T-cell (primary cell): Measurements from ENCODE around the gene ACAA2. TPM values are rescaled to one million over a fixed set of nuclear protein-coding genes. Genes with fewer than 3 reads are reported as not detected.

ENCODE experiments used
- ATAC-seq, 4 experiments: fragments of 200-7000 bp in 3 of 4; fragments of 150-1000 bp in 1 of 4; cut with Tn5 transposase; replicated peaks in 1 of 4; 1 replicate in 3 of 4; 2 replicates in 1 of 4; pipeline ENCODE4 v1.10.0; 2021; ENCODE audit warnings: moderate library complexity in 3 of 4, mild to moderate bottlenecking in 2 of 4, moderate number of reproducible peaks in 1 of 4
- CTCF ChIA-PET, 2 donors: fragments of 300-600 bp; sonication (Branson Sonifier 250); formaldehyde crosslinking; loops; one replicate each; lab custom pipeline; 2022; ENCODE audit warnings: antibody characterized with exemption in 2 of 2; lab: Charles Lee
- POLR2A ChIA-PET, 2 donors: fragments of 300-600 bp; sonication (Branson Sonifier 250); formaldehyde crosslinking; loops; one replicate each; lab custom pipeline; 2022; ENCODE audit warnings: antibody characterized with exemption in 2 of 2; lab: Charles Lee
- DNase-seq, 35 experiments: peaks; one replicate each; pipeline versions ENCODE4 v3.0.0 to v3.0.0-alpha.2; 2013 to 2023
- H3K27ac ChIP-seq: one replicate; pipeline ENCODE4 v1.5.1; 2013; ENCODE audit warnings: low read length
- H3K27me3 ChIP-seq, 2 experiments: replicated peaks in 1 of 2; 1 replicate in 1 of 2; 2 replicates in 1 of 2; pipeline versions ENCODE4 v1.6.1 to v1.7.0; 2013; ENCODE audit warnings: low read length in 1 of 2, mixed read lengths in 1 of 2; ENCODE audit not compliant: control insufficient read depth in 2 of 2, insufficient read depth in 2 of 2; ENCODE audit errors: extremely low read depth in 1 of 2
- H3K36me3 ChIP-seq, 2 donors: 1 replicate in 1 of 2; 2 replicates in 1 of 2; pipeline versions ENCODE4 v1.6.1 to v1.7.0; 2013; ENCODE audit warnings: low read length in 1 of 2; ENCODE audit not compliant: control insufficient read depth in 2 of 2, insufficient read depth in 1 of 2; ENCODE audit errors: extremely low read depth in 1 of 2
- H3K4me1 ChIP-seq, 2 experiments: 1 replicate in 1 of 2; 2 replicates in 1 of 2; pipeline versions ENCODE4 v1.6.1 to v1.7.0; 2013; ENCODE audit warnings: low read length in 2 of 2, mixed read lengths in 1 of 2; ENCODE audit not compliant: insufficient read depth in 2 of 2, control insufficient read depth in 1 of 2; ENCODE audit errors: extremely low read depth in 1 of 2
- H3K4me3 ChIP-seq, 2 donors: 1 replicate in 1 of 2; 2 replicates in 1 of 2; pipeline versions ENCODE4 v1.5.1 to v1.7.0; 2013; ENCODE audit warnings: mild to moderate bottlenecking in 2 of 2, low read length in 1 of 2, moderate library complexity in 1 of 2; ENCODE audit not compliant: control insufficient read depth in 1 of 2; ENCODE audit errors: extremely low read depth in 1 of 2
- H3K9me3 ChIP-seq: 2 replicates; pipeline ENCODE4 v1.7.0; 2013
- H3K27ac Mint-ChIP-seq, 2 donors: one replicate each; pipeline ENCODE4 v1.8.0; 2020 to 2021; ENCODE audit warnings: mild to moderate bottlenecking in 2 of 2, mixed read lengths in 2 of 2
- H3K27me3 Mint-ChIP-seq, 2 donors: one replicate each; pipeline ENCODE4 v1.8.0; 2021 to 2022; ENCODE audit warnings: mixed read lengths in 2 of 2
- H3K36me3 Mint-ChIP-seq: one replicate; pipeline ENCODE4 v1.8.0; 2021; ENCODE audit warnings: mixed read lengths
- H3K4me1 Mint-ChIP-seq, 3 donors: one replicate each; pipeline ENCODE4 v1.8.0; 2020 to 2022; ENCODE audit warnings: mixed read lengths in 3 of 3, mild to moderate bottlenecking in 1 of 3
- H3K4me3 Mint-ChIP-seq, 3 donors: one replicate each; pipeline ENCODE4 v1.8.0; 2020 to 2022; ENCODE audit warnings: mild to moderate bottlenecking in 3 of 3, mixed read lengths in 3 of 3, moderate library complexity in 3 of 3
- H3K9me3 Mint-ChIP-seq, 3 donors: one replicate each; pipeline ENCODE4 v1.8.0; 2020 to 2022; ENCODE audit warnings: mixed read lengths in 3 of 3
- WGBS: methylation state at CpG from one replicate; pipeline ENCODE4 v1.1.5; 2013; ENCODE audit warnings: missing lambda C conversion rate; ENCODE audit not compliant: insufficient coverage; 5-methylcytosine and 5-hydroxymethylcytosine counted together
- total RNA-seq, 35 experiments: library from RNA in 6 of 35; stranded (reverse) in 6 of 35; fragments of 120-200 nt in 1 of 35; gene quantifications; one replicate each; pipeline versions ENCODE4 v1.2.1 to v1.2.4 and lab custom pipeline; 2013 to 2026

ACAA2 gene
- total RNA-seq, 5 donors from 2014 or later (not counting 1 experiment from before 2014, with no cell fraction given): 20.1 to 34.1 (median 28.3) TPM

GRCh38 chr18:49858309-49859020, 45.1 kb upstream of the ACAA2 start:
- H3K27me3 Mint-ChIP-seq: peaks cover 0 to 4% of the 10 kb centered on the region in 2 donors
- H3K4me1 Mint-ChIP-seq: peaks cover 0 to 2% (median 0%) of the 10 kb centered on the region in 3 donors
- Histone ChIP-seq H3K36me3 (no peaks in the 10 kb centered on the region), H3K27me3 (peaks cover 0 to 10% of the 10 kb centered on the region in 2 experiments), H3K9me3 (no peaks in the 10 kb centered on the region), H3K4me3 (no peak overlapping the region), H3K4me1 (no peaks in the 10 kb centered on the region), H3K27ac (no peak overlapping the region)
- H3K36me3 Mint-ChIP-seq: no peaks in the 10 kb centered on the region
- no peak overlapping the region for H3K27ac Mint-ChIP-seq
- WGBS: 85% methylated on average over 2 of the region's 11 CpGs
- DNase-seq (peak in 31 of 35 experiments; percentile 5 to 74 (median 41)), ATAC-seq (peak in 2 of 4 experiments; percentile 33 to 35)
- ChIA-PET POLR2A (no interaction called here), CTCF (interaction anchor here (0.5 to 3.5 kb wide), 15 partner anchors 10 to 1347 kb away, joined by 3 to 26 read pairs (median 3); no protein-coding TSS in a partner anchor)
- H3K4me3 Mint-ChIP-seq: no peak overlapping the region
- no peaks in the 10 kb centered on the region for H3K9me3 Mint-ChIP-seq

GRCh38 chr18:49857708-49858107, 44.4 kb upstream of the ACAA2 start:
- ATAC-seq (no peak), DNase-seq (no peak)
- Histone ChIP-seq H3K4me1 (no peaks in the 10 kb centered on the region), H3K27me3 (peaks cover 0 to 7% of the 10 kb centered on the region in 2 experiments), H3K4me3 (no peak overlapping the region), H3K9me3 (no peaks in the 10 kb centered on the region), H3K36me3 (no peaks in the 10 kb centered on the region), H3K27ac (no peak overlapping the region)
- CTCF ChIA-PET: interaction anchor here (1.2 to 3.5 kb wide), 6 partner anchors 23 to 349 kb away, joined by 4 to 26 read pairs (median 13); no protein-coding TSS in a partner anchor
- 100% methylated on average over 1 of the region's 3 CpGs for WGBS
- no peaks in the 10 kb centered on the region for H3K36me3 Mint-ChIP-seq
- no peak overlapping the region for H3K27ac Mint-ChIP-seq
- peaks cover 0 to 2% (median 0%) of the 10 kb centered on the region in 3 donors for H3K4me1 Mint-ChIP-seq
- no peaks in the 10 kb centered on the region for H3K9me3 Mint-ChIP-seq
- POLR2A ChIA-PET: no interaction called here
- peaks cover 0 to 3% of the 10 kb centered on the region in 2 donors for H3K27me3 Mint-ChIP-seq
- H3K4me3 Mint-ChIP-seq: no peak overlapping the region

GRCh38 chr18:49856496-49856895, 43.2 kb upstream of the ACAA2 start:
- POLR2A ChIA-PET: interaction anchor here in 1 of 2 donors (0.6 kb wide), 1 partner anchor 57 kb away, joined by 6 read pairs; no protein-coding TSS in a partner anchor
- H3K4me3 ChIP-seq: no peak overlapping the region
- H3K4me1 ChIP-seq: no peaks in the 10 kb centered on the region
- 97% methylated on average over 5 of the region's 6 CpGs for WGBS
- Mint-ChIP-seq H3K27ac (no peak overlapping the region), H3K9me3 (no peaks in the 10 kb centered on the region), H3K27me3 (no peaks in the 10 kb centered on the region), H3K36me3 (no peaks in the 10 kb centered on the region), H3K4me3 (no peak overlapping the region), H3K4me1 (peaks cover 0 to 2% (median 0%) of the 10 kb centered on the region in 3 donors)
- ATAC-seq (no peak), DNase-seq (no peak)
- no peaks in the 10 kb centered on the region for H3K27me3 ChIP-seq
- H3K36me3 ChIP-seq: no peaks in the 10 kb centered on the region
- H3K27ac ChIP-seq: no peak overlapping the region
- CTCF ChIA-PET: interaction anchor here in 1 of 2 donors (1.0 kb wide), 1 partner anchor 1177 kb away, joined by 3 read pairs; no protein-coding TSS in a partner anchor
- no peaks in the 10 kb centered on the region for H3K9me3 ChIP-seq

- H3K27ac Mint-ChIP-seq: no peak overlapping the region
- no peak overlapping the region for H3K4me3 Mint-ChIP-seq
- DNase-seq (no peak), ATAC-seq (no peak)
- H3K27ac ChIP-seq: no peak overlapping the region
- 96% methylated on average over 7 of the region's 7 CpGs for WGBS
- H3K4me3 ChIP-seq: no peak overlapping the region
- H3K9me3 Mint-ChIP-seq: no peaks in the 10 kb centered on the region
- H3K36me3 Mint-ChIP-seq: no peaks in the 10 kb centered on the region
- ChIA-PET POLR2A (no interaction called here), CTCF (interaction anchor here (0.5 to 1.2 kb wide), 6 partner anchors 296 to 1177 kb away, joined by 3 to 5 read pairs (median 3); no protein-coding TSS in a partner anchor)
- no peaks in the 10 kb centered on the region for H3K27me3 ChIP-seq
- no peaks in the 10 kb centered on the region for H3K4me1 ChIP-seq
- H3K9me3 ChIP-seq: no peaks in the 10 kb centered on the region
- H3K27me3 Mint-ChIP-seq: peaks cover 0 to under 1% of the 10 kb centered on the region in 2 donors
- no peaks in the 10 kb centered on the region for H3K36me3 ChIP-seq
- H3K4me1 Mint-ChIP-seq: peaks cover 0 to 2% (median 0%) of the 10 kb centered on the region in 3 donors
Observed at GRCh38 chr18:49855711-49856415, 42.5 kb upstream of the ACAA2 start.

- Histone ChIP-seq H3K9me3 (no peaks in the 10 kb centered on the region), H3K27me3 (peaks cover 0 to 10% of the 10 kb centered on the region in 2 experiments), H3K36me3 (no peaks in the 10 kb centered on the region), H3K27ac (no peak overlapping the region), H3K4me3 (no peak overlapping the region), H3K4me1 (no peaks in the 10 kb centered on the region)
- Mint-ChIP-seq H3K27me3 (peaks cover 0 to 4% of the 10 kb centered on the region in 2 donors), H3K27ac (no peak overlapping the region), H3K4me3 (no peak overlapping the region), H3K36me3 (no peaks in the 10 kb centered on the region), H3K4me1 (peaks cover 0 to 2% (median 0%) of the 10 kb centered on the region in 3 donors), H3K9me3 (no peaks in the 10 kb centered on the region)
- ATAC-seq (no peak), DNase-seq (no peak)
- ChIA-PET POLR2A (no interaction called here), CTCF (interaction anchor here (0.5 to 1.0 kb wide), 2 partner anchors 296 to 351 kb away, joined by 3 to 5 read pairs; no protein-coding TSS in a partner anchor)
- WGBS: 90% methylated on average over 2 of the region's 3 CpGs
Observed at GRCh38 chr18:49854681-49855080, 41.3 kb upstream of the ACAA2 start.

- Histone ChIP-seq H3K36me3 (no peaks in the 10 kb centered on the region), H3K27me3 (peaks cover 0 to 17% of the 10 kb centered on the region in 2 experiments), H3K27ac (no peak overlapping the region), H3K9me3 (no peaks in the 10 kb centered on the region), H3K4me3 (no peak overlapping the region), H3K4me1 (no peaks in the 10 kb centered on the region)
- Mint-ChIP-seq H3K4me3 (no peak overlapping the region), H3K9me3 (no peaks in the 10 kb centered on the region), H3K4me1 (no peaks in the 10 kb centered on the region), H3K27me3 (peaks cover 4 to 8% of the 10 kb centered on the region in 2 donors), H3K36me3 (no peaks in the 10 kb centered on the region), H3K27ac (no peak overlapping the region)
- 79% methylated on average over 8 of the region's 8 CpGs for WGBS
- POLR2A ChIA-PET: no interaction called here
- DNase-seq (no peak), ATAC-seq (no peak)
- CTCF ChIA-PET: interaction anchor here in 1 of 2 donors (1.0 kb wide), 1 partner anchor 294 kb away, joined by 3 read pairs; no protein-coding TSS in a partner anchor
Observed at GRCh38 chr18:49853436-49853835, 40.1 kb upstream of the ACAA2 start.
